Upper lobe of left lung (tissue), 4 donors: ENCODE results near the gene PSME4.

Experiments used
- CTCF ChIP-seq, 6 experiments: fragments of 450-650 bp in 4 of 6; fragments of 200-600 bp in 2 of 6; sonication (generic) in 2 of 6; IDR thresholded peaks; one replicate each; pipeline ENCODE4 v1.5.1; 2016 to 2019; ENCODE audit warnings: antibody characterized with exemption in 6 of 6
- EP300 ChIP-seq, 4 donors: sonication (generic); formaldehyde crosslinking; IDR thresholded peaks; one replicate each; pipeline ENCODE4 v1.5.1; 2017; ENCODE audit warnings: antibody characterized with exemption in 4 of 4, control low read depth in 2 of 4
- POLR2A ChIP-seq, 4 donors: fragments of 450-650 bp; IDR thresholded peaks; one replicate each; pipeline ENCODE4 v1.5.1; 2016 to 2017; ENCODE audit warnings: antibody characterized with exemption in 4 of 4, mild to moderate bottlenecking in 2 of 4
- POLR2AphosphoS5 ChIP-seq, 2 donors: sonication (generic); formaldehyde crosslinking; IDR thresholded peaks; one replicate each; pipeline ENCODE4 v1.5.1; 2017; ENCODE audit warnings: antibody characterized with exemption in 2 of 2

- TF ChIP-seq CTCF (IDR thresholded peaks at IDR 0.05) (no peak), POLR2AphosphoS5 (IDR thresholded peaks at IDR 0.05) (no peak), POLR2A (IDR thresholded peaks at IDR 0.05) (no peak), EP300 (IDR thresholded peaks at IDR 0.05) (no peak)
Measured at GRCh38 chr2:53952519-53952918, 18.3 kb downstream of the PSME4 start.
